ENCODE measurements around the gene ACBD6. TPM values are rescaled to one million over a fixed set of nuclear protein-coding genes. Genes with fewer than 3 reads are reported as not detected.

ACBD6 gene
- total and polyA plus RNA-seq, 2 donors (not counting 1 experiment from before 2014, with no cell fraction given): 52.9 to 80.9 TPM

DNA sequence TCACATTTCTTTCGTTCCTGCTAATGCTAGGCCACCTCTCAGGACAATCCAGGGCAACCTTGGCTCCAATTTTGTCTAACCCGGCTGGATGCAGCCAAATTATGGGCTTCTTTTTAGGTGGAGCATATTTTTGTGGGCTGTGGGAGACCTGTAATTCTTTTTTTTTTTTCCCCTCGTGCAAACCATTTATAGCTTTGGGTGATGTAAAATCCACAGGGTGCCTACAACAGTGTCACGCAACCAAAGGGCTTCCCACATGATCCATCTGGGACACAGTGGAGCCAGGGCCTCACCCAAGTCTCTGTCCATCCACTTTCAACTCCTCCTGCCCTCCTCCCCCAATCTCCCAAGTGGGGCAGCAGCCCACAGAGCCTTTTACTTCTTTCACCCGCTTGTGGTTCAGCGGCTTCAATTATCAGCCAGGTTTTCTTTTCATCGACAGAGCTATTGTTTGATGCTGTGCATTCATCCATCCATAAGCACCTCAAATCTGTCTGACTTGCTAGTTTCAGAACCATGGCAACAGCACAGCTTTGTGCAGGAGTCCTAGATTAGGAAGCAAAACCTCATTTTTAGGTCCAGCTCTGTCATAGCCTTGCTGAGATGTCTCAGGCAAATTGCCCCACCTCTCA lies 46.4 kb upstream of the ACBD6 start:
- intact Hi-C loops (cut with micrococcal nuclease): no loop called here
- Mint-ChIP-seq H3K4me3 (no peak overlapping the region), H3K27me3 (peaks cover 4% of the 10 kb centered on the region), H3K27ac (no peak overlapping the region), H3K4me1 (peaks cover 3% of the 10 kb centered on the region), H3K9me3 (ENCODE audit: insufficient read depth) (no peaks in the 10 kb centered on the region)
- no peak overlapping the region for H3K9ac ChIP-seq (ENCODE audit: low read length)
- no peak overlapping the region for H2AFZ ChIP-seq (ENCODE audit: insufficient read depth, low read depth, low read length, poor library complexity, severe bottlenecking)
- 78% methylated on average over 6 of the region's 7 CpGs for WGBS (ENCODE audit: insufficient coverage)
- no peaks in the 10 kb centered on the region for H3K79me2 ChIP-seq (ENCODE audit: control insufficient read depth, insufficient read depth, low read length)
- CTCF ChIA-PET: interaction anchor here (0.7 to 1.3 kb wide), 2 partner anchors 20 to 33 kb away, joined by 4 to 5 read pairs; no protein-coding TSS in a partner anchor
- H4K20me1 ChIP-seq (ENCODE audit: control insufficient read depth, insufficient read depth, low read length, poor library complexity, severe bottlenecking): no peaks in the 10 kb centered on the region
- H3K36me3 ChIP-seq (replicated peaks in 1 of 2; ENCODE audit: control extremely low read depth in 1 of 2, control insufficient read depth in 1 of 2, extremely low read depth in 1 of 2, insufficient read depth in 2 of 2, low read length in 1 of 2): no peaks in the 10 kb centered on the region
- ATAC-seq (ENCODE audit: low read depth) (no peak), DNase-seq (no peak)
- H3K4me3 ChIP-seq (ENCODE audit: control extremely low read depth in 1 of 5, extremely low read depth in 1 of 5, insufficient read depth in 1 of 5, low read depth in 2 of 5, low read length in 4 of 5): no peak overlapping the region
- no peak overlapping the region for H3K4me2 ChIP-seq (replicated peaks; ENCODE audit: low read depth, low read length, poor library complexity, severe bottlenecking)
- H3K27me3 ChIP-seq (replicated peaks in 1 of 4; ENCODE audit: control extremely low read depth in 1 of 4, control insufficient read depth in 3 of 4, insufficient read depth in 4 of 4, low read length in 3 of 4): peaks cover 0 to 3% (median 0%) of the 10 kb centered on the region in 4 experiments
- H3K27ac ChIP-seq (ENCODE audit: low read length in 2 of 2): no peak overlapping the region
- TF ChIP-seq, protein P1, sequence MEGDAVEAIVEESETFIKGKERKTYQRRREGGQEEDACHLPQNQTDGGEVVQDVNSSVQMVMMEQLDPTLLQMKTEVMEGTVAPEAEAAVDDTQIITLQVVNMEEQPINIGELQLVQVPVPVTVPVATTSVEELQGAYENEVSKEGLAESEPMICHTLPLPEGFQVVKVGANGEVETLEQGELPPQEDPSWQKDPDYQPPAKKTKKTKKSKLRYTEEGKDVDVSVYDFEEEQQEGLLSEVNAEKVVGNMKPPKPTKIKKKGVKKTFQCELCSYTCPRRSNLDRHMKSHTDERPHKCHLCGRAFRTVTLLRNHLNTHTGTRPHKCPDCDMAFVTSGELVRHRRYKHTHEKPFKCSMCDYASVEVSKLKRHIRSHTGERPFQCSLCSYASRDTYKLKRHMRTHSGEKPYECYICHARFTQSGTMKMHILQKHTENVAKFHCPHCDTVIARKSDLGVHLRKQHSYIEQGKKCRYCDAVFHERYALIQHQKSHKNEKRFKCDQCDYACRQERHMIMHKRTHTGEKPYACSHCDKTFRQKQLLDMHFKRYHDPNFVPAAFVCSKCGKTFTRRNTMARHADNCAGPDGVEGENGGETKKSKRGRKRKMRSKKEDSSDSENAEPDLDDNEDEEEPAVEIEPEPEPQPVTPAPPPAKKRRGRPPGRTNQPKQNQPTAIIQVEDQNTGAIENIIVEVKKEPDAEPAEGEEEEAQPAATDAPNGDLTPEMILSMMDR (IDR thresholded peaks at IDR 0.05): no peak
- TF ChIP-seq EZH2 (IDR thresholded peaks at IDR 0.05; ENCODE audit: borderline replicate concordance, insufficient read depth, low read depth, low read length, poor library complexity, severe bottlenecking): no peak
- H3K9me3 ChIP-seq (ENCODE audit: control extremely low read depth in 1 of 3, control insufficient read depth in 2 of 3, insufficient read depth in 1 of 3, low read length in 2 of 3): no peaks in the 10 kb centered on the region
- H3K4me1 ChIP-seq (ENCODE audit: control insufficient read depth in 2 of 2, insufficient read depth in 2 of 2, low read length in 2 of 2): no peaks in the 10 kb centered on the region
- POLR2A ChIA-PET: no interaction called here

DNA sequence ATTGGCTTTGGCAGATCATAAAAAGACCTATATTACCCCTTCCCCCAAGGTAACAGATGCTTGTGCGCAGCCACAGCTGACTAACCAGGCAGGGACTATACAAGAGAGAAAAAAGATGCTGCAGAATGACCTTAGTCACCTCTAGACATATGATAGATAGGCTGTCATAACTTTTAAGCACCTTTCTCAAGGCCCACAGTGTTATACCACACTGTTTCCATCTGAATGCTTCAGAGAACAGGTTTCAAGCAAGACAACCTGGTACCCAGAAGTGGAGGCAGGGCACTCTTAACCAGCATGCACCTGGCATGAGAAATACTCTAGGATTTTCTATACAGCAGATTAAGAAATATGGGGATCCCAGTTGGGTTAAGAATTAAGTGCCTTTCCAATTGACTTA lies 43.6 kb upstream of the ACBD6 start:
- CTCF ChIA-PET: no interaction called here
- POLR2A ChIA-PET: no interaction called here

More for the DNA sequence above, 43.6 kb upstream of the ACBD6 start:
- H3K36me3 ChIP-seq (replicated peaks in 1 of 2; ENCODE audit: control extremely low read depth in 1 of 2, control insufficient read depth in 1 of 2, extremely low read depth in 1 of 2, insufficient read depth in 2 of 2, low read length in 1 of 2): no peaks in the 10 kb centered on the region
- H3K4me2 ChIP-seq (replicated peaks; ENCODE audit: low read depth, low read length, poor library complexity, severe bottlenecking): no peak overlapping the region
- no peaks in the 10 kb centered on the region for H3K9me3 ChIP-seq (ENCODE audit: control extremely low read depth in 1 of 3, control insufficient read depth in 2 of 3, insufficient read depth in 1 of 3, low read length in 2 of 3)
- no CpG with 5 or more reads among the region's 1 CpG for WGBS (ENCODE audit: insufficient coverage)
- Mint-ChIP-seq H3K27me3 (no peaks in the 10 kb centered on the region), H3K9me3 (ENCODE audit: insufficient read depth) (no peaks in the 10 kb centered on the region), H3K4me3 (no peak overlapping the region), H3K27ac (no peak overlapping the region), H3K4me1 (peaks cover 3% of the 10 kb centered on the region)
- no peaks in the 10 kb centered on the region for H3K79me2 ChIP-seq (ENCODE audit: control insufficient read depth, insufficient read depth, low read length)
- peaks cover 0 to 3% (median 0%) of the 10 kb centered on the region in 4 experiments for H3K27me3 ChIP-seq (replicated peaks in 1 of 4; ENCODE audit: control extremely low read depth in 1 of 4, control insufficient read depth in 3 of 4, insufficient read depth in 4 of 4, low read length in 3 of 4)
- no peak overlapping the region for H3K27ac ChIP-seq (ENCODE audit: low read length in 2 of 2)
- no peaks in the 10 kb centered on the region for H3K4me1 ChIP-seq (ENCODE audit: control insufficient read depth in 2 of 2, insufficient read depth in 2 of 2, low read length in 2 of 2)
- no peak overlapping the region for H3K9ac ChIP-seq (ENCODE audit: low read length)
- no peak for ATAC-seq (ENCODE audit: low read depth)
- H3K4me3 ChIP-seq (ENCODE audit: control extremely low read depth in 1 of 5, extremely low read depth in 1 of 5, insufficient read depth in 1 of 5, low read depth in 2 of 5, low read length in 4 of 5): no peak overlapping the region
- no peak for DNase-seq
- intact Hi-C loops (cut with micrococcal nuclease): no loop called here
- H2AFZ ChIP-seq (ENCODE audit: insufficient read depth, low read depth, low read length, poor library complexity, severe bottlenecking): no peak overlapping the region
- TF ChIP-seq, protein P1 (IDR thresholded peaks at IDR 0.05): no peak
- no peak for TF ChIP-seq EZH2 (IDR thresholded peaks at IDR 0.05; ENCODE audit: borderline replicate concordance, insufficient read depth, low read depth, low read length, poor library complexity, severe bottlenecking)
- H4K20me1 ChIP-seq (ENCODE audit: control insufficient read depth, insufficient read depth, low read length, poor library complexity, severe bottlenecking): no peaks in the 10 kb centered on the region

Data from B cell (primary cell).